Measurements from ENCODE around the gene NEB.

DNA sequence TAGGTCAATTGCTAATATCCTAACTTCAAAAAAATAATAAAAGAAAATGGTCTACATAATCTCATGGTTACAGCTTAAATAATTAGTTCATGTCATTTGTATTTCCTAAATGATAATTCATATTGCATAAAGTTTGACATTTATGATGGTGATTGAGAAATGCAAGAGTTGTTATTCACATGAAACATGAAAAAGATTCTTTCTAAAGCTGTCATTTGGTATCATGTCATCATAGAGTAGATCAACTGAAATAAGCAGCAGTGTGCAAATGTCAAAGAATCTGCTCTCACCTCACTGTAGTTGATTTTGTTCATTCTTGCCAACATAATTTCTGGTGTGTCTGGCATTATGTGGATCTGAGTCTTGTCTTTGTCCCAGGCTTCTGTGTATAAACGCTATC is 95.3 kb downstream of the NEB start:
- TF ChIP-seq CTCF (IDR thresholded peaks at IDR 0.05), result no peak
- no peak for TF ChIP-seq POLR2A (IDR thresholded peaks at IDR 0.05)
